Fibroblast of villous mesenchyme (primary cell): Measurements from ENCODE around the gene NTNG2. TPM values are rescaled to one million over a fixed set of nuclear protein-coding genes. Genes with fewer than 3 reads are reported as not detected.

ENCODE experiments used
- DNase-seq: peaks from one replicate; pipeline ENCODE4 v3.0.0-alpha.2; 2010; ENCODE audit warnings: low read depth
- H3K4me3 ChIP-seq: 2 replicates; pipeline ENCODE4 v1.5.1; 2011; ENCODE audit warnings: low read depth, mild to moderate bottlenecking, low read length
- total RNA-seq: library from RNA; depleted of rRNA; stranded (reverse); fragments of >200 nt; gene quantifications from 2 replicates; pipeline ENCODE4 v1.2.3, GENCODE V29; 2012
- TF ChIP-seq, protein P1 (sequence below): IDR thresholded peaks from 2 replicates; pipeline ENCODE4 v1.5.1; 2012; ENCODE audit warnings: low read depth, mild to moderate bottlenecking, low read length; ENCODE audit not compliant: insufficient read depth

Gene NTNG2
- total RNA-seq, 1 donor, result 0.86 TPM

DNA sequence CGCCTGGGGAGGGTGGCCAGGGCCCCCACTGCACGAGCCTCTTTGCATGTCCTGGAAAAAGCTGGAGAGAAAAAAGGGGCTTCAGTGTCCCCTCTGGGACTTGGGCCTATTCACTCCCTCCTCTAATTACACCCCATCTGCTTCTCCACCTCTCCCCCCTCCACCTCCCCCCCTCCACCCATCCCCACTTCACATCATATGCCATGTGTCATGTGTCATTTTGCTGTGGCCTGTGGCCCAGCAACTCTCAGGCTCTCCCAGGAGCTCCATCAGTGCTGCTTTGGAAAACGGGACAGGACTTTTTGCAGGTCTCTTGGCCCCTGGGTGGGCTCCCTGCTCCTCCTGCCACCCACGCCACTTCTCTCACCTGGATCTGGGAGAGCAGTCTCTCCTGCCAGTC, 68.7 kb downstream of the NTNG2 start:
- H3K4me3 ChIP-seq, result no peak overlapping the region
- DNase-seq, result no peak
- TF ChIP-seq, protein P1, sequence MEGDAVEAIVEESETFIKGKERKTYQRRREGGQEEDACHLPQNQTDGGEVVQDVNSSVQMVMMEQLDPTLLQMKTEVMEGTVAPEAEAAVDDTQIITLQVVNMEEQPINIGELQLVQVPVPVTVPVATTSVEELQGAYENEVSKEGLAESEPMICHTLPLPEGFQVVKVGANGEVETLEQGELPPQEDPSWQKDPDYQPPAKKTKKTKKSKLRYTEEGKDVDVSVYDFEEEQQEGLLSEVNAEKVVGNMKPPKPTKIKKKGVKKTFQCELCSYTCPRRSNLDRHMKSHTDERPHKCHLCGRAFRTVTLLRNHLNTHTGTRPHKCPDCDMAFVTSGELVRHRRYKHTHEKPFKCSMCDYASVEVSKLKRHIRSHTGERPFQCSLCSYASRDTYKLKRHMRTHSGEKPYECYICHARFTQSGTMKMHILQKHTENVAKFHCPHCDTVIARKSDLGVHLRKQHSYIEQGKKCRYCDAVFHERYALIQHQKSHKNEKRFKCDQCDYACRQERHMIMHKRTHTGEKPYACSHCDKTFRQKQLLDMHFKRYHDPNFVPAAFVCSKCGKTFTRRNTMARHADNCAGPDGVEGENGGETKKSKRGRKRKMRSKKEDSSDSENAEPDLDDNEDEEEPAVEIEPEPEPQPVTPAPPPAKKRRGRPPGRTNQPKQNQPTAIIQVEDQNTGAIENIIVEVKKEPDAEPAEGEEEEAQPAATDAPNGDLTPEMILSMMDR, result no peak

DNA sequence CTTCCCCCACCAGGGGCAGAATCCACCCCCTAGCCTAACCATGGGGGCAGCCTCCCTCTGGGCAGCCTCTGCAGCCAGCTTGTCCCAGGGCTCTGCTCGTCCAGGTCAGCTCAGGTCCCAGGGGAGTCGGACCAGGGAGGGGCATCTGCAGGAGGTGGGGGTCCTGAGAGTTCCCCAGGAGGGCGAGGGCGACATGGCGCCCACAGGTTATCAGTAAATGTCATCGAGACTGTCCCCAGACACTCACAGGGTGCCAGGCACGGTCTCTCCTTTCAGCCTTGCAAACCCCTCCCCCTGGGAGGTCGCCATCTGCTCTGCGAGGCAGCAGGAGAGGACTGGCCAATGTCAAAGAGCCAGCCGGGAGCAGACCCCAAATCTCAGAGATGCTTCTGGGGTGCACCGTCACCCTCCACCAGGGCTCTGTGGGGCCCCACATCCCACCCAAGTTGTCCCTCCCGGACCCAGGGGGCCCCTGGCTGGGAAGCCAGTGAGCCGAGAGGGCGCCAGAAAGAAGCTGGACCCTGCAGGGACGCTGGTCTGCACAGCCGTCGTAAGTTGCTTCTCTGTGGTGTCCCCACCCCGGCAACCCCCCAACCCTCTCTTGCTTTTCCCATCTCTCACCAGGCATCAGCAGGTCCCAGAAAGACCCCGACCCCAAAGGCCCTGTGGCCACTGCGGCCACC, 69.3 kb downstream of the NTNG2 start:
- DNase-seq, result no peak
- TF ChIP-seq, protein P1, result no peak
- no peak overlapping the region for H3K4me3 ChIP-seq

DNA sequence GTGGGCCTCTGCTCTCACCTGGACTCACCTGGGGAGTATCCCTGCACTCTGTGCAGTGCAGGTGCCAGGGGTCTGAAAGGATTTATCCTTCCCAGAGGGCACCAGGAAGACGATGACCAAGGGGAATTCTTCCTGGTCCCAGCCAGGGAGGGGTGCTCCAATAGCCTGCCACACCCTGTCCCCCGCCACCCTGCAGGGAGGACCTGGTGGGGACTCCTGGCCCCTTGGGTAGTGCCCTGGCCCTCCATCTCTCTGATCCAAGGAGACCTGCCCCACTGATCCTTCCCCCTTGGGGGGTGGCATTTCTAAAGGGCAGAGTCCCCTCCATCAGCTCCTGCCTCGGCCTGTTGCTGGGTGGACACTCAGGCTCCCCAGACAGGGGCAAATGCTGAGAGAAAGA, 70.7 kb downstream of the NTNG2 start:
- no peak for DNase-seq
- TF ChIP-seq, protein P1, result no peak
- no peak overlapping the region for H3K4me3 ChIP-seq

DNA sequence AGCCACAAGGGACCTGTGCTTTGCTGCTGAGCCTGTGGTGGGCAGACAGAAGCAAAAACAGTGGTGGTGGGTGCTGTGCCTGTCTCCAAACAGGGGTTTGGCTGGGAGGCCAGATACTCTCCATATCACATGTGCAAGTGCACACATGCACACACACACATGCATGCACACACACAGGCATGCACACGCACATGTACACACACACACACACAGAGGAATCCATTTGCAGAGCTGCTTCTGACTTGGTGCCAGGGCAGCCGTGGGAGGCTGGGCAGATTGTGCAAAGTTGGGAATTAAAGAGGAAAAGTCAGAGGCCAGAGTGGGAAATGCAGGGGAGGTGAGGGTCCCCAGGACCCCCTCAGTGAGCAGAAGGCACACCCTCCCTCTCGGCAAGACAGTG, 71.3 kb downstream of the NTNG2 start:
- no peak for DNase-seq
- no peak overlapping the region for H3K4me3 ChIP-seq
- TF ChIP-seq, protein P1, result no peak

DNA sequence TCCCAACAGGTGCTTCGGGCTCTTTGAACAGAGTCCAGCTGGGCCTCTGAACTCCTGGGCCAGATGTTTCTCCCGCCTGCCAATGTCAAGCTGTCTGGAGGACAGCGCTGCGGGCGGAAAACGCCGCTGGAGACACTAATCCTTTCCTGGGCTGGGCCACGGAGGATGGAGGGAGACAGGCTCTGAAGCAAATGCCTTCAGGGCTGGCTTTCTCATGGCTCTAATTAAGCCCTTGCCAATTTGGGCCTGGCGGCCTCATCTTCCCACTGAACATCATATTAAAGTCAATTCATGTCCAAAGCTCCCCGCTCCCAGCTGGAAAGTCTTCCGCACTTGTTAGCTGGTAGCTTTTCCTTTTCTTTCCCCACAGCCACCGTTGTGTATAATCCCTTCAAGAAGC, 72.7 kb downstream of the NTNG2 start:
- no peak overlapping the region for H3K4me3 ChIP-seq
- TF ChIP-seq, protein P1, result no peak
- DNase-seq, result no peak

DNA sequence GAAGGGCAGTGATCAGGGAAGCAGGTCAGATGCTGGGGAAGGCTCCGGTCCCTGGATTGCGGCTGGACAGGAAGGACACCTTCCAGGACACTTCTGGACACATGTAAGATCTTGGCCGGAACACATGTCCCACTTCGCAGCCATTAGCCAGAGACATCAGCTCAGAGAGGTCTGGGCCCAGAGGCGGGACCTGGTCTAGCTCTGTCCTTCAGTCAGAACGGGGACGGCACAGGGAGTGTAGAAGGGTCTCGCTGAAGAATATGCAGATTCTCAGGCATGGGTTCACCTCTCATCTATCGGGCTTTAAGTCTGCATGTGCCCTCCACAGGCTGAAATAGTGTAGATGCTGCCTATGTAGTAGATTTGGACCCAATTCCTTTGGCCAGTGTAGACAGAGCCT, 73.3 kb downstream of the NTNG2 start:
- H3K4me3 ChIP-seq, result no peak overlapping the region
- TF ChIP-seq, protein P1, result no peak
- DNase-seq, result no peak
